Breast epithelium (tissue), 3 donors: ENCODE measurements around the gene SLC22A14.

ENCODE experiments used
- CTCF ChIP-seq, 3 donors: fragments of 450-650 bp; IDR thresholded peaks; one replicate each; pipeline ENCODE4 v1.5.1; 2016 to 2017; ENCODE audit warnings: antibody characterized with exemption in 3 of 3, mild to moderate bottlenecking in 3 of 3, moderate library complexity in 3 of 3
- POLR2A ChIP-seq: fragments of 450-650 bp; IDR thresholded peaks from one replicate; pipeline ENCODE4 v1.6.1; 2016; ENCODE audit warnings: antibody characterized with exemption, mild to moderate bottlenecking, moderate library complexity
- POLR2AphosphoS5 ChIP-seq, 3 donors: sonication (generic); formaldehyde crosslinking; IDR thresholded peaks; one replicate each; pipeline ENCODE4 v1.6.1; 2017; ENCODE audit warnings: antibody characterized with exemption in 3 of 3

- TF ChIP-seq CTCF (IDR thresholded peaks at IDR 0.05) (no peak), POLR2AphosphoS5 (IDR thresholded peaks at IDR 0.05) (no peak), POLR2A (no peak)
Measured at GRCh38 chr3:38247366-38248035, 34.6 kb upstream of the SLC22A14 start.
